Loucy (cell line): ENCODE measurements around the gene ZNF438.

Experiments
- EZH2phosphoT487 ChIP-seq: fragments of 200-600 bp; IDR thresholded peaks from 2 replicates; pipeline ENCODE4 v1.6.1; 2018; ENCODE audit warnings: antibody characterized with exemption, mild to moderate bottlenecking, moderate library complexity, borderline replicate concordance
- TF ChIP-seq, protein P1 (sequence below): fragments of 200-600 bp; sonication (generic); conservative IDR thresholded peaks from 2 replicates; pipeline ENCODE4 v1.5.1; 2014; ENCODE audit warnings: mild to moderate bottlenecking, antibody characterized with exemption, low read length

DNA sequence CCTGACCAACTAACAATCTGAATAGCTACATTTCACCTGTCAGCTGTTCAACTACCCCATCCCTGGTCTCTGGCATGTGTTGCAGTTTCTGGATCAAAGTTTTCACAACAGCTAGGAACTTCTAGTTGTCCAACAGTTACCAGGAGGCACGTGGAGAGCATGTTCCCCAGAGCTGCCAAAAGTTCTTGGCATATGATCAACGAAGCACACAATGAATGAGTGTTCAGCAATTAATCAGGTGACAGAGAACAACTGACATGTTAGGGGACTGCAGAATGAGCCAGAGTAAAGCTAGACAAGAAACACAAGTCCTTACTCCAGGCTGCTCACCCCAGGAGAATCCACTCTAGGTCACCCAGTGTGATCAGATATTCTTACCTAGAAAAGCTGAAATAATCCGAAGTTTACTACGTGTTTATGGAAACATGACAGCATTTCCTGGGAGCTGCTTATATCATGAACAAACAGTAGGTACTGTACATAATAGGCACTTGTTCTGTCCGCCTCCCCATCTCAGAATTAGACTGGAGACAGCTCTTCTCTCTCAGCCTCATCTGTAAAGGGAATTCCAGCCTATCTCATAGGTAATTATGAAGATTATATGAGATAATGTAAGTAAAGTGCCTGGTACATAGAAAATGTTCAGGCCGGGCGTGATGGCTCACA, 50.6 kb downstream of the ZNF438 start:
- TF ChIP-seq, protein P1, sequence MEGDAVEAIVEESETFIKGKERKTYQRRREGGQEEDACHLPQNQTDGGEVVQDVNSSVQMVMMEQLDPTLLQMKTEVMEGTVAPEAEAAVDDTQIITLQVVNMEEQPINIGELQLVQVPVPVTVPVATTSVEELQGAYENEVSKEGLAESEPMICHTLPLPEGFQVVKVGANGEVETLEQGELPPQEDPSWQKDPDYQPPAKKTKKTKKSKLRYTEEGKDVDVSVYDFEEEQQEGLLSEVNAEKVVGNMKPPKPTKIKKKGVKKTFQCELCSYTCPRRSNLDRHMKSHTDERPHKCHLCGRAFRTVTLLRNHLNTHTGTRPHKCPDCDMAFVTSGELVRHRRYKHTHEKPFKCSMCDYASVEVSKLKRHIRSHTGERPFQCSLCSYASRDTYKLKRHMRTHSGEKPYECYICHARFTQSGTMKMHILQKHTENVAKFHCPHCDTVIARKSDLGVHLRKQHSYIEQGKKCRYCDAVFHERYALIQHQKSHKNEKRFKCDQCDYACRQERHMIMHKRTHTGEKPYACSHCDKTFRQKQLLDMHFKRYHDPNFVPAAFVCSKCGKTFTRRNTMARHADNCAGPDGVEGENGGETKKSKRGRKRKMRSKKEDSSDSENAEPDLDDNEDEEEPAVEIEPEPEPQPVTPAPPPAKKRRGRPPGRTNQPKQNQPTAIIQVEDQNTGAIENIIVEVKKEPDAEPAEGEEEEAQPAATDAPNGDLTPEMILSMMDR, result no peak
- TF ChIP-seq EZH2phosphoT487, result no peak
